K562 (cell line): ENCODE measurements around the gene RILP. TPM values are rescaled to one million over a fixed set of nuclear protein-coding genes. Genes with fewer than 3 reads are reported as not detected.

Experiments used
- PCBP1 ChIP-seq: fragments of 200-400 bp; formaldehyde crosslinking; IDR thresholded peaks from 2 replicates; pipeline ENCODE4 v1.6.1; 2018; ENCODE audit warnings: mild to moderate bottlenecking, low read depth, low read length; ENCODE audit not compliant: poor library complexity, severe bottlenecking
- PHTF2 ChIP-seq: fragments of 250-450 bp; sonication (Bioruptor Pico); IDR thresholded peaks from 2 replicates; pipeline ENCODE4 v1.5.0; 2021; ENCODE audit warnings: mild to moderate bottlenecking
- SPI1 ChIP-seq: IDR thresholded peaks from 2 replicates; pipeline ENCODE4 v1.6.1; 2011; ENCODE audit warnings: low read depth, low read length, control low read depth, borderline replicate concordance
- TEAD2 ChIP-seq: fragments of 450-650 bp; IDR thresholded peaks from 2 replicates; pipeline ENCODE4 v1.6.1; 2016; ENCODE audit warnings: missing genetic modification characterization, control low read depth, missing compliant biosample characterization
- ZNF121 ChIP-seq: sonication (generic); formaldehyde crosslinking; conservative IDR thresholded peaks from 2 replicates; pipeline ENCODE4 v1.8.0; 2022; ENCODE audit warnings: missing genetic modification reagents
- ZNF184 ChIP-seq: sonication (generic); formaldehyde crosslinking; IDR thresholded peaks from 2 replicates; pipeline ENCODE4 v1.5.0; 2020; ENCODE audit warnings: missing genetic modification reagents
- ZNF239 ChIP-seq: fragments of 250-450 bp; sonication (Bioruptor Pico); IDR thresholded peaks from 2 replicates; pipeline ENCODE4 v1.4.0; 2020; ENCODE audit warnings: mild to moderate bottlenecking
- polyA plus RNA-seq, 8 experiments: library from polyadenylated mRNA; depleted of rRNA in 4 of 8; stranded (reverse) in 5 of 8; unstranded in 3 of 8; fragments of >200 nt; fragmentation: Nextera tagmentation in 2 of 8; fragmentation: Illumina TruSeq in 1 of 8; extraction: Ambion mirVana in 2 of 8; extraction: Trizol in 1 of 8; gene quantifications; 2 replicates each; pipeline versions ENCODE4 v1.2.1 to v1.2.3, GENCODE V29; 2011 to 2014; ENCODE audit warnings: inconsistent platforms in 1 of 8, missing spikeins in 1 of 8
- total RNA-seq, 7 experiments: library from RNA; depleted of rRNA in 6 of 7; stranded (reverse); fragments of >200 nt in 6 of 7; fragmentation: Illumina TruSeq in 2 of 7; extraction: Trizol in 2 of 7; gene quantifications; 2 replicates each; pipeline versions ENCODE4 v1.2.1 to v1.2.3, GENCODE V29; 2011 to 2021; ENCODE audit warnings: low replicate concordance in 1 of 7
- TF ChIP-seq, protein P1 (sequence below), 2 experiments: fragments of 450-650 bp; conservative IDR thresholded peaks; 2 replicates each; pipeline ENCODE4 v1.6.1; 2017; ENCODE audit warnings: mild to moderate bottlenecking in 2 of 2, moderate library complexity in 2 of 2
- TF ChIP-seq, protein P2 (sequence below): fragments of 250-450 bp; sonication (Bioruptor Pico); IDR thresholded peaks from 2 replicates; pipeline ENCODE4 v1.8.0; 2021; ENCODE audit warnings: moderate library complexity, mild to moderate bottlenecking, inconsistent platforms
- TF ChIP-seq, protein P3 (sequence below): sonication (generic); formaldehyde crosslinking; IDR thresholded peaks from 2 replicates; pipeline ENCODE4 v1.8.1; 2022; ENCODE audit warnings: missing genetic modification reagents
- TF ChIP-seq, protein P4 (sequence below): fragments of 450-650 bp; formaldehyde crosslinking; IDR thresholded peaks from 2 replicates; pipeline ENCODE4 v1.4.0; 2022; ENCODE audit warnings: mild to moderate bottlenecking, moderate library complexity
- TF ChIP-seq, protein P5 (sequence below): fragments of 250-450 bp; sonication (Bioruptor Pico); IDR thresholded peaks from 2 replicates; pipeline ENCODE4 v1.5.0; 2020; ENCODE audit warnings: mild to moderate bottlenecking
- TF ChIP-seq, protein P6 (sequence below): fragments of 250-450 bp; sonication (Bioruptor Pico); IDR thresholded peaks from 2 replicates; pipeline ENCODE4 v1.8.0; 2021; ENCODE audit warnings: moderate library complexity, mild to moderate bottlenecking, inconsistent platforms
- TF ChIP-seq, protein P7 (sequence below): sonication (generic); formaldehyde crosslinking; IDR thresholded peaks from 2 replicates; pipeline ENCODE4 v1.8.0; 2022; ENCODE audit warnings: mild to moderate bottlenecking, missing genetic modification reagents
- TF ChIP-seq, protein P8 (sequence below): sonication (generic); formaldehyde crosslinking; IDR thresholded peaks from 2 replicates; pipeline ENCODE4 v1.9.0; 2022; ENCODE audit warnings: mild to moderate bottlenecking, missing genetic modification reagents

Gene RILP
- total and polyA plus RNA-seq, 9 of the 15 experiments (the other 6 are each of a cell fraction or from before 2014, with no cell fraction given), result 0.75 to 54.9 (median 27.8) TPM

DNA sequence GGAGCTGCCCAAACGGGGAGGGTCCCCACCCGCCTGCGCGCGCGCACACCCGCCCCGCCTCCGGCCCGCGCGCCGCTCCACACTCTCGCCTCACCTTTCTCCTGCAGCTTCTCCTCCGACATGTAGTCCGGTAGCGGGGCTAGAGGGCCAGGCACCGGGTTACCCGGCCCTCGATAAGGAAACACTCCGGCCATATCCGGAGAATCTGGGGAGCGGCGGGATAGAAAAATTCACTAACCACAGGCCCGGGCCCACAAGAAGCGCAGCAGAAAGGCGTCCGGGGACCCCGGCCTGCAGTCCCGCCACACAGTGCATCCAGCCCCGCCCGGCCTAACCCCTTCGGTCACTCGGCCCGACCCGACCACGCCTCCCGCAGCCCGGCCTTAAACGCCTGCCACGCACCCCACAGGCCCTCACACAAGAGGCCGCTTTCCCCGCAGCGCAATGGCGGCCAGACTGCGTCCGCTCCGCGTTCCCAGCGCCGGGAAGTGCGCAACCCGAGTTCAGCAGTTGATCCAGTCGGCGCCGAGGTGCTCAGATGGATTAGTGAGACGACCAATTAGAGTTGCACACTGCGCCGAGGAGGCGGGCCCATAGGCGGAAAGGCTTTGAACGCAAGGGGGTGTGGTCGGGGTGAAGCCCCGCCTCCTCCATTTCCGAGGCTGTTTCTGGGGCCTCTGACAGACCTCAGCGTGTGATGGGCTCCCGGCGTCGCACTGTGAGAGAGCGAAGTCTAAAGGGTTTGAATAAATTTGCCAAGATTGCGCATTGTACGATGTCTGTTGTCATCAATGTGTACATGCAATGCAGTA lies 34.9 kb upstream of the RILP start, which contains the start of gene PRPF8 (continued):
- TF ChIP-seq, protein P1, sequence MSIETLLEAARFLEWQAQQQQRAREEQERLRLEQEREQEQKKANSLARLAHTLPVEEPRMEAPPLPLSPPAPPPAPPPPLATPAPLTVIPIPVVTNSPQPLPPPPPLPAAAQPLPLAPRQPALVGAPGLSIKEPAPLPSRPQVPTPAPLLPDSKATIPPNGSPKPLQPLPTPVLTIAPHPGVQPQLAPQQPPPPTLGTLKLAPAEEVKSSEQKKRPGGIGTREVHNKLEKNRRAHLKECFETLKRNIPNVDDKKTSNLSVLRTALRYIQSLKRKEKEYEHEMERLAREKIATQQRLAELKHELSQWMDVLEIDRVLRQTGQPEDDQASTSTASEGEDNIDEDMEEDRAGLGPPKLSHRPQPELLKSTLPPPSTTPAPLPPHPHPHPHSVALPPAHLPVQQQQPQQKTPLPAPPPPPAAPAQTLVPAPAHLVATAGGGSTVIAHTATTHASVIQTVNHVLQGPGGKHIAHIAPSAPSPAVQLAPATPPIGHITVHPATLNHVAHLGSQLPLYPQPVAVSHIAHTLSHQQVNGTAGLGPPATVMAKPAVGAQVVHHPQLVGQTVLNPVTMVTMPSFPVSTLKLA (conservative IDR thresholded peaks at IDR 0.05), result peak; percentile 44 to 80
- TF ChIP-seq TEAD2 (tag) (no peak), ZNF121 (CRISPR knock-in tag) (no peak), ZNF239 (CRISPR knock-in tag) (no peak), ZNF184 (CRISPR knock-in tag) (no peak), PCBP1 (peak; percentile 40), SPI1 (no peak), PHTF2 (CRISPR knock-in tag) (no peak)
- TF ChIP-seq, protein P2, sequence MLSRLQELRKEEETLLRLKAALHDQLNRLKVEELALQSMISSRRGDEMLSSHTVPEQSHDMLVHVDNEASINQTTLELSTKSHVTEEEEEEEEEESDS, result no peak
- TF ChIP-seq, protein P3, sequence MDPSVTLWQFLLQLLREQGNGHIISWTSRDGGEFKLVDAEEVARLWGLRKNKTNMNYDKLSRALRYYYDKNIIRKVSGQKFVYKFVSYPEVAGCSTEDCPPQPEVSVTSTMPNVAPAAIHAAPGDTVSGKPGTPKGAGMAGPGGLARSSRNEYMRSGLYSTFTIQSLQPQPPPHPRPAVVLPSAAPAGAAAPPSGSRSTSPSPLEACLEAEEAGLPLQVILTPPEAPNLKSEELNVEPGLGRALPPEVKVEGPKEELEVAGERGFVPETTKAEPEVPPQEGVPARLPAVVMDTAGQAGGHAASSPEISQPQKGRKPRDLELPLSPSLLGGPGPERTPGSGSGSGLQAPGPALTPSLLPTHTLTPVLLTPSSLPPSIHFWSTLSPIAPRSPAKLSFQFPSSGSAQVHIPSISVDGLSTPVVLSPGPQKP, result no peak
- TF ChIP-seq, protein P4, sequence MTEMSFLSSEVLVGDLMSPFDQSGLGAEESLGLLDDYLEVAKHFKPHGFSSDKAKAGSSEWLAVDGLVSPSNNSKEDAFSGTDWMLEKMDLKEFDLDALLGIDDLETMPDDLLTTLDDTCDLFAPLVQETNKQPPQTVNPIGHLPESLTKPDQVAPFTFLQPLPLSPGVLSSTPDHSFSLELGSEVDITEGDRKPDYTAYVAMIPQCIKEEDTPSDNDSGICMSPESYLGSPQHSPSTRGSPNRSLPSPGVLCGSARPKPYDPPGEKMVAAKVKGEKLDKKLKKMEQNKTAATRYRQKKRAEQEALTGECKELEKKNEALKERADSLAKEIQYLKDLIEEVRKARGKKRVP (CRISPR knock-in tag), result no peak
- TF ChIP-seq, protein P5, sequence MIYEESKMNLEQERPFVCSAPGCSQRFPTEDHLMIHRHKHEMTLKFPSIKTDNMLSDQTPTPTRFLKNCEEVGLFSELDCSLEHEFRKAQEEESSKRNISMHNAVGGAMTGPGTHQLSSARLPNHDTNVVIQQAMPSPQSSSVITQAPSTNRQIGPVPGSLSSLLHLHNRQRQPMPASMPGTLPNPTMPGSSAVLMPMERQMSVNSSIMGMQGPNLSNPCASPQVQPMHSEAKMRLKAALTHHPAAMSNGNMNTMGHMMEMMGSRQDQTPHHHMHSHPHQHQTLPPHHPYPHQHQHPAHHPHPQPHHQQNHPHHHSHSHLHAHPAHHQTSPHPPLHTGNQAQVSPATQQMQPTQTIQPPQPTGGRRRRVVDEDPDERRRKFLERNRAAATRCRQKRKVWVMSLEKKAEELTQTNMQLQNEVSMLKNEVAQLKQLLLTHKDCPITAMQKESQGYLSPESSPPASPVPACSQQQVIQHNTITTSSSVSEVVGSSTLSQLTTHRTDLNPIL (CRISPR knock-in tag), result no peak
- TF ChIP-seq, protein P6, sequence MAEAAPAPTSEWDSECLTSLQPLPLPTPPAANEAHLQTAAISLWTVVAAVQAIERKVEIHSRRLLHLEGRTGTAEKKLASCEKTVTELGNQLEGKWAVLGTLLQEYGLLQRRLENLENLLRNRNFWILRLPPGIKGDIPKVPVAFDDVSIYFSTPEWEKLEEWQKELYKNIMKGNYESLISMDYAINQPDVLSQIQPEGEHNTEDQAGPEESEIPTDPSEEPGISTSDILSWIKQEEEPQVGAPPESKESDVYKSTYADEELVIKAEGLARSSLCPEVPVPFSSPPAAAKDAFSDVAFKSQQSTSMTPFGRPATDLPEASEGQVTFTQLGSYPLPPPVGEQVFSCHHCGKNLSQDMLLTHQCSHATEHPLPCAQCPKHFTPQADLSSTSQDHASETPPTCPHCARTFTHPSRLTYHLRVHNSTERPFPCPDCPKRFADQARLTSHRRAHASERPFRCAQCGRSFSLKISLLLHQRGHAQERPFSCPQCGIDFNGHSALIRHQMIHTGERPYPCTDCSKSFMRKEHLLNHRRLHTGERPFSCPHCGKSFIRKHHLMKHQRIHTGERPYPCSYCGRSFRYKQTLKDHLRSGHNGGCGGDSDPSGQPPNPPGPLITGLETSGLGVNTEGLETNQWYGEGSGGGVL (CRISPR knock-in tag), result no peak
- TF ChIP-seq, protein P7, sequence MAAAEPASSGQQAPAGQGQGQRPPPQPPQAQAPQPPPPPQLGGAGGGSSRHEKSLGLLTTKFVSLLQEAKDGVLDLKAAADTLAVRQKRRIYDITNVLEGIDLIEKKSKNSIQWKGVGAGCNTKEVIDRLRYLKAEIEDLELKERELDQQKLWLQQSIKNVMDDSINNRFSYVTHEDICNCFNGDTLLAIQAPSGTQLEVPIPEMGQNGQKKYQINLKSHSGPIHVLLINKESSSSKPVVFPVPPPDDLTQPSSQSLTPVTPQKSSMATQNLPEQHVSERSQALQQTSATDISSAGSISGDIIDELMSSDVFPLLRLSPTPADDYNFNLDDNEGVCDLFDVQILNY (CRISPR knock-in tag), result no peak
- TF ChIP-seq, protein P8, sequence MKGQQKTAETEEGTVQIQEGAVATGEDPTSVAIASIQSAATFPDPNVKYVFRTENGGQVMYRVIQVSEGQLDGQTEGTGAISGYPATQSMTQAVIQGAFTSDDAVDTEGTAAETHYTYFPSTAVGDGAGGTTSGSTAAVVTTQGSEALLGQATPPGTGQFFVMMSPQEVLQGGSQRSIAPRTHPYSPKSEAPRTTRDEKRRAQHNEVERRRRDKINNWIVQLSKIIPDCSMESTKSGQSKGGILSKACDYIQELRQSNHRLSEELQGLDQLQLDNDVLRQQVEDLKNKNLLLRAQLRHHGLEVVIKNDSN (CRISPR knock-in tag), result no peak
